GM13977 (cell line): ENCODE measurements around the gene ANKRD40.

ENCODE experiments used
- DNase-seq: peaks from one replicate; pipeline ENCODE4 v3.0.0; 2012; ENCODE audit warnings: low spot score
- CTCF ChIP-seq: IDR thresholded peaks from 2 replicates; pipeline ENCODE4 v1.5.1; 2012; ENCODE audit warnings: mild to moderate bottlenecking, control low read depth; ENCODE audit not compliant: insufficient read depth; ENCODE audit errors: extremely low read depth, missing control alignments
- in situ Hi-C: fragments of 300-500 bp; cut with MboI; formaldehyde crosslinking; loops from one replicate; pipeline ENCODE4 v1.12.0; 2022; ENCODE audit warnings: low sequenced_read_pairs, low pct_unique_long_range_greater_than_20kb, mixed read lengths, inconsistent platforms; ENCODE audit not compliant: unreplicated experiment

Gene ANKRD40

GRCh38 chr17:50676065-50676975 lies 31.4 kb downstream of the ANKRD40 start:
- DNase-seq = no peak
- in situ Hi-C loops = no loop called here
- TF ChIP-seq CTCF = no peak

GRCh38 chr17:50675627-50676026 lies 32.1 kb downstream of the ANKRD40 start:
- DNase-seq = no peak
- in situ Hi-C loops = no loop called here
- TF ChIP-seq CTCF = no peak

GRCh38 chr17:50675190-50675589 lies 32.5 kb downstream of the ANKRD40 start:
- TF ChIP-seq CTCF = no peak
- no peak for DNase-seq
- in situ Hi-C loops = no loop called here

- in situ Hi-C loops = no loop called here
- no peak for DNase-seq
- TF ChIP-seq CTCF = no peak
Observed at GRCh38 chr17:50672831-50673551, 34.7 kb downstream of the ANKRD40 start.

- TF ChIP-seq CTCF = no peak
- no peak for DNase-seq
- in situ Hi-C loops = no loop called here
Observed at GRCh38 chr17:50672071-50672470, 35.6 kb downstream of the ANKRD40 start.

GRCh38 chr17:50668838-50669581 lies 38.7 kb downstream of the ANKRD40 start:
- no peak for DNase-seq
- no peak for TF ChIP-seq CTCF
- in situ Hi-C loops = no loop called here
